Tibial nerve (tissue), 4 donors: ENCODE results near the gene CALML5. TPM values are rescaled to one million over a fixed set of nuclear protein-coding genes. Genes with fewer than 3 reads are reported as not detected.

Experiments used
- DNase-seq, 2 donors: peaks; one replicate each; pipeline ENCODE4 v3.0.0-alpha.2; 2019; ENCODE audit warnings: low spot score in 2 of 2
- H3K27ac ChIP-seq, 4 donors: fragments of 200-600 bp; sonication (generic) in 3 of 4; one replicate each; pipeline ENCODE4 v1.5.1; 2017 to 2019; ENCODE audit warnings: mild to moderate bottlenecking in 1 of 4
- H3K27me3 ChIP-seq, 2 donors: fragments of 200-600 bp; sonication (generic) in 1 of 2; one replicate each; pipeline versions ENCODE4 v1.5.1 to v1.6.0; 2017 to 2019
- H3K36me3 ChIP-seq, 3 donors: fragments of 200-600 bp; sonication (generic); one replicate each; pipeline ENCODE4 v1.5.1; 2018 to 2019
- H3K4me1 ChIP-seq, 4 donors: fragments of 200-600 bp; sonication (generic) in 3 of 4; one replicate each; pipeline ENCODE4 v1.5.1; 2017 to 2019
- H3K4me3 ChIP-seq, 4 donors: fragments of 200-600 bp; sonication (generic) in 3 of 4; one replicate each; pipeline ENCODE4 v1.5.1; 2017 to 2019; ENCODE audit warnings: mild to moderate bottlenecking in 1 of 4, moderate library complexity in 1 of 4
- H3K9me3 ChIP-seq, 4 donors: fragments of 200-600 bp; sonication (generic) in 3 of 4; one replicate each; pipeline ENCODE4 v1.5.1; 2017 to 2019
- EP300 ChIP-seq, 2 donors: sonication (generic); formaldehyde crosslinking; IDR thresholded peaks; one replicate each; pipeline ENCODE4 v1.6.1; 2017; ENCODE audit warnings: antibody characterized with exemption in 2 of 2, mild to moderate bottlenecking in 1 of 2
- POLR2A ChIP-seq, 2 donors: fragments of 450-650 bp; IDR thresholded peaks; one replicate each; pipeline ENCODE4 v1.6.1; 2017; ENCODE audit warnings: antibody characterized with exemption in 2 of 2, mild to moderate bottlenecking in 2 of 2, moderate library complexity in 2 of 2
- WGBS, 2 donors: methylation state at CpG; one replicate each; pipeline ENCODE4 v1.1.5; 2018; 5-methylcytosine and 5-hydroxymethylcytosine counted together
- total RNA-seq, 4 donors: library from RNA; depleted of rRNA; stranded (reverse); fragments of >200 nt; gene quantifications; one replicate each; pipeline ENCODE4 v1.1.0, GENCODE V29; 2016
- TF ChIP-seq, protein P1 (sequence below), 5 experiments: fragments of 200-600 bp in 3 of 5; fragments of 450-650 bp in 2 of 5; sonication (generic) in 3 of 5; IDR thresholded peaks; one replicate each; pipeline ENCODE4 v1.5.1; 2016 to 2019; ENCODE audit warnings: antibody characterized with exemption in 5 of 5, mild to moderate bottlenecking in 3 of 5, moderate library complexity in 2 of 5

CALML5 gene
- total RNA-seq, 4 donors from 2014 or later, result not detected

DNA sequence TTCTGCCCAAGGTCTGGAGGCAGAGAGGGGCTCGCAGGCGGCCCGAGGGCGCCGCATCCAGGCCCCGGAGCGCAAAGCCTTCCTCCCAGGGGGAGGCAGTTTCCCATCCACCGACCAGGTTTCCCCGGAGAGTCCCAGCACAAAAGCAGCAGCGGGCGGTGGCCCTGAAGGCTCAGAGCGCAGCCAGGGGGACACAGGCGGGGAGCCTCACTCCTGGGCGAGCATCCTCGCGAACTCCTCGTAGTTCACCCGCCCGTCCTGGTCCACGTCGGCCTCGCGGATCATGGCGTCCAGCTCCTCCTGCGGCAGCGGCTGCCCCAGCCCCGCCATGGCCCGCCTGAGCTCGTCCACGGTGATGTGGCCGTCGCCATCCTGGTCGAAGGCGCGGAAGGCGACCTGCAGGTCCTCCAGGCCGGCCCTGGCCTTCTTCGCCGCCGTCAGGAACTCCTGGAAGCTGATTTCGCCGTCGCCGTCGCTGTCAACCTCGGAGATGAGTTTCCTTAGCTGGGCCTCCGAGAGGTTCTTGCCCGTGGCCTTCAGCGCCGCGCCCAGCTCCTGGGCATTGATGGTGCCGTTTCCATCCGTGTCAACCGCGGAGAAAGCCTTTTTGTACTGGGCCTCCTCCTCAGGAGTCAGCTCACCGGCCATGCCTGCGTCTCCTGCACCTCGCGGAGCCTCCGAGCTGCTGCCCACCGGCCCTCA, 428 bp downstream of the CALML5 start:
- no peaks in the 10 kb centered on the region for H3K27me3 ChIP-seq
- H3K27ac ChIP-seq, result no peak overlapping the region
- DNase-seq, result no peak
- H3K9me3 ChIP-seq, result peaks cover 0 to 4% (median 0%) of the 10 kb centered on the region in 4 donors
- 94 to 96% methylated on average over 59 to 61 of the region's 61 CpGs for WGBS, 2 donors
- no peaks in the 10 kb centered on the region for H3K4me1 ChIP-seq
- TF ChIP-seq EP300 (IDR thresholded peaks at IDR 0.05) (no peak), POLR2A (IDR thresholded peaks at IDR 0.05) (no peak)
- H3K4me3 ChIP-seq, result no peak overlapping the region
- H3K36me3 ChIP-seq, result no peaks in the 10 kb centered on the region

DNA sequence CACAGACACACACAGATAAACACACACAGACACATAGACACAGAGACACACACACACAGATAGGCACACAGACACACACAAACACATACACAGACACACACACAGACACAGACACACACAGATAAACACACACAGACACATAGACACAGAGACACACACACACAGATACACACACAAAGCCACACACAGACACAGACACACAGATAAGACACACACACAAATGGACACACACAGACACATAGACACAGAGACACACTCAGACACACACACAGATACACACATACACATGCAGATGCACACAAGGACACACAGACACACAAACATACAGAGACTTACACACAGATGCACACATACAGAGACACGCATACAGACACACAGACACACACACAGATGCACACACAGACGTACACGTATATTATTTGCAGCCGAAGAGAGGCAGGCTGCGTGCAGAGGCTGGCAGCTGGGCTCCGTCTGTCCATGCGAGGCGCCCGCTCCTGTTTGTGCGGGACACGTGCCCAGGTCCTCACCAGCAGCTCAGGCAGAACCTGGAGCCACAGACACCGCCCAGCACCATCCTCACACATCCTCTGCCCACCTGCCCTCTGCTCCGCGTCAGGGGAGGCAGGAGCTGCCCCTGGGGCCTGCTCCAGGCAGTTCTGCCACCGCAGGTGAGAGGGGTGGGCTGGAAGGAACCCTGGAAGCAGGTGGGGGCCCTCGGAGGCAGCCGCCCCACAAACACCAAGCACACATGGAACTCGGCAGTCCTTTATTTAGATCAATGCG, 1.2 kb downstream of the CALML5 start:
- 88 to 89% methylated on average over 19 of the region's 19 CpGs for WGBS, 2 donors
- DNase-seq, result no peak

DNA sequence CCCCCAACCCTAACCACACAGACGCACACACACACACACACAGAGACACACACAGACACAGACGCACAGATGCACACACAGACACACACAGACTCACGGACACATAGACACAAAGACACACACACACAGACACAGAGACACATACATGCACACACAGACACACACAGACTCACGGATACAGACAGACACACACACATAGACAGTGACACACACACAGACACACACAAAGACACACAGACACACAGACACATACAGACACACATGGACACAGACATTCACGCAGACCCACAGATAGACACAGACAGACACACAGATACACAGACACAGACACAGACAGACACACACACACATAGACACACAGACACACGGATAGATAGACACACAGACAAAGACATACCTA, 2.1 kb downstream of the CALML5 start:
- no peak for DNase-seq
- TF ChIP-seq POLR2A (IDR thresholded peaks at IDR 0.05), result no peak
- TF ChIP-seq, protein P1, sequence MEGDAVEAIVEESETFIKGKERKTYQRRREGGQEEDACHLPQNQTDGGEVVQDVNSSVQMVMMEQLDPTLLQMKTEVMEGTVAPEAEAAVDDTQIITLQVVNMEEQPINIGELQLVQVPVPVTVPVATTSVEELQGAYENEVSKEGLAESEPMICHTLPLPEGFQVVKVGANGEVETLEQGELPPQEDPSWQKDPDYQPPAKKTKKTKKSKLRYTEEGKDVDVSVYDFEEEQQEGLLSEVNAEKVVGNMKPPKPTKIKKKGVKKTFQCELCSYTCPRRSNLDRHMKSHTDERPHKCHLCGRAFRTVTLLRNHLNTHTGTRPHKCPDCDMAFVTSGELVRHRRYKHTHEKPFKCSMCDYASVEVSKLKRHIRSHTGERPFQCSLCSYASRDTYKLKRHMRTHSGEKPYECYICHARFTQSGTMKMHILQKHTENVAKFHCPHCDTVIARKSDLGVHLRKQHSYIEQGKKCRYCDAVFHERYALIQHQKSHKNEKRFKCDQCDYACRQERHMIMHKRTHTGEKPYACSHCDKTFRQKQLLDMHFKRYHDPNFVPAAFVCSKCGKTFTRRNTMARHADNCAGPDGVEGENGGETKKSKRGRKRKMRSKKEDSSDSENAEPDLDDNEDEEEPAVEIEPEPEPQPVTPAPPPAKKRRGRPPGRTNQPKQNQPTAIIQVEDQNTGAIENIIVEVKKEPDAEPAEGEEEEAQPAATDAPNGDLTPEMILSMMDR (IDR thresholded peaks at IDR 0.05), result no peak
- no peak for TF ChIP-seq EP300 (IDR thresholded peaks at IDR 0.05)
- Histone ChIP-seq H3K27me3 (no peaks in the 10 kb centered on the region), H3K36me3 (no peaks in the 10 kb centered on the region), H3K27ac (no peak overlapping the region), H3K9me3 (peaks cover 0 to 11% (median 0%) of the 10 kb centered on the region in 4 donors), H3K4me1 (no peaks in the 10 kb centered on the region), H3K4me3 (no peak overlapping the region)
- WGBS, 2 donors, result 68 to 79% methylated on average over 6 of the region's 6 CpGs

More for the DNA sequence above, 1.2 kb downstream of the CALML5 start:
- H3K4me1 ChIP-seq, result no peaks in the 10 kb centered on the region
- H3K4me3 ChIP-seq, result no peak overlapping the region
- H3K27ac ChIP-seq, result no peak overlapping the region
- TF ChIP-seq, protein P1 (IDR thresholded peaks at IDR 0.05), result no peak
- TF ChIP-seq EP300 (IDR thresholded peaks at IDR 0.05) (no peak), POLR2A (IDR thresholded peaks at IDR 0.05) (no peak)
- peaks cover 0 to 4% (median 0%) of the 10 kb centered on the region in 4 donors for H3K9me3 ChIP-seq
- H3K27me3 ChIP-seq, result no peaks in the 10 kb centered on the region
- no peaks in the 10 kb centered on the region for H3K36me3 ChIP-seq

DNA sequence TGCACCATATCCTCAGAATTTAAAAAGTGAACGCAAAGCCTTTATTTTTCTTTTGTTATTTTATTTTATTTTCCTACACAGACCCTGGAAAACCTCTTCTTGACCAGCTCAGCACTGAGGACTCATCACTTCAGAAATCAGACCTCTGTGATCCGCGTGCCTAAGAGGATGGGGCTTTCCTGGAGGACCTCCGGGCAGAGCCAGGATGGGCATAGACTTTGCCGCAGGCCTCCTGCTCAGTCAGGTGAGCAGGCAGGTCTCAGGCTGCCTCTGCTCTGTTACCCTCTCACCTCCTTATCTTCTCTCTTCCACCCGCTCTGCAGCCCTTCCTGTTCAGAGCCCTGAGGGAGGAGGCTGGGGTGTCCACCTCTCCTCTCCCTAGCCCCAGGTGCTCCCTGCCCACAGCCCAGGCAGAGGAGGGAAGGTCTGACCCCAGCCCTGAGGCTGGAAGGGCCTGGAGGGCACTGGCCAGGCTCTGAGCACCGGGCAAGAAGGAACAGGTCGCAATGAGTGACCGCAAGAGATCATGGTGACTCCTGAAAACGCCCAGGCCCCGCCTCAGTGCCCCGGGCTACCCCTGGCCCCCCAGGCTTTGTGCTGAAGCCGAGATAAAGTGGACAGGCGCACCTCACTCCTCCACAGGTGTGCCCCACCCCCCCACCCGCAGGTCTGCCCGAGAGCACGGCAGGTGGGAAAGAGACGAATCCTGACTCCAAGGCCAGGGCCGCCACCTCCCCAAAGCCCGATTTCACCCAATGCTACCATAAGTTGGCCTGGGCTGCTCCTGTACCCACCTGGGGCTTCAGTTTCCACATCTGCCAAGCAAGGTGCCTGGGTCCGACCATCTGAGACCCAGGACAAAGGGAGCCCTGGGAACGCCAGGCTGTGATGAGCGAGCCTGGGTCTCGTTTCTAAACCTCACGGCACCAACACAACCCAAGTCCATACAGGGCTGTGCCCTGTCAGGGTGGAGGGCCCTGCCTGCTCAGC, 2.8 kb downstream of the CALML5 start:
- Histone ChIP-seq H3K27ac (no peak overlapping the region), H3K27me3 (no peaks in the 10 kb centered on the region), H3K36me3 (no peaks in the 10 kb centered on the region), H3K9me3 (peaks cover 0 to 15% (median 0%) of the 10 kb centered on the region in 4 donors), H3K4me3 (no peak overlapping the region), H3K4me1 (no peaks in the 10 kb centered on the region)
- no peak for DNase-seq
- no peak for TF ChIP-seq POLR2A (IDR thresholded peaks at IDR 0.05)
- TF ChIP-seq EP300 (IDR thresholded peaks at IDR 0.05), result no peak
- TF ChIP-seq, protein P1 (IDR thresholded peaks at IDR 0.05), result no peak
- 87 to 90% methylated on average over 20 to 21 of the region's 25 CpGs for WGBS, 2 donors

DNA sequence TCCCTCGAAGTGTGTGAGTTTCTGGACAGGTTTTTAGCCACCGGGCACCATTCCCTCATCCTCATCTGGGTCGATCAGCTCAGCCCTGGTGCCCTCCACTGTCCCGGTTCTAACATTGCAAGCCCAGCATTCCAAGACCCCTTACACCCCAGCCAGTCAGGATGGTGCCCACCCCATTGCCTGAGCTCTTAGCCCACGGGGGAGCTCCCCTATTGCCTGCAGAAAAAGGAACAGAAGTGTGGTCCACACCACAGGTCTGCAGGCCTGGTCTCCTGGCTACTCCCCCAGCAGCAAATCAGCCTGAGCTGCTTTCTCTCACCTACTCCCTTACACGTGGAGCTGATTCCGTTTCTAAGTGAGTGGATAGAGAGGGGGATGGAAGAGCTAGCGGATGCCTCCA, 4.8 kb downstream of the CALML5 start:
- DNase-seq, result no peak
- H3K27ac ChIP-seq, result no peak overlapping the region
- TF ChIP-seq POLR2A (IDR thresholded peaks at IDR 0.05) (no peak), EP300 (IDR thresholded peaks at IDR 0.05) (no peak)
- TF ChIP-seq, protein P1 (IDR thresholded peaks at IDR 0.05), result no peak
- no peaks in the 10 kb centered on the region for H3K36me3 ChIP-seq
- no peak overlapping the region for H3K4me3 ChIP-seq
- WGBS, 2 donors, result 78 to 85% methylated on average over 8 of the region's 8 CpGs
- H3K4me1 ChIP-seq, result no peaks in the 10 kb centered on the region
- H3K27me3 ChIP-seq, result no peaks in the 10 kb centered on the region
- peaks cover 0 to 15% (median 0%) of the 10 kb centered on the region in 4 donors for H3K9me3 ChIP-seq
